HepG2 (cell line): ENCODE results near the gene RECQL5. TPM values are rescaled to one million over a fixed set of nuclear protein-coding genes. Genes with fewer than 3 reads are reported as not detected.

ENCODE experiments used
- ATF2 ChIP-seq: sonication (generic); formaldehyde crosslinking; IDR thresholded peaks from 2 replicates; pipeline ENCODE4 v1.4.0; 2020; ENCODE audit warnings: missing genetic modification reagents
- KLF16 ChIP-seq, 2 experiments: sonication (generic) in 1 of 2; formaldehyde crosslinking in 1 of 2; IDR thresholded peaks; 2 replicates each; pipeline versions ENCODE4 v1.6.1 to v1.8.0; 2016 to 2023; ENCODE audit warnings: missing genetic modification reagents in 2 of 2, missing compliant biosample characterization in 1 of 2
- RFX1 ChIP-seq: fragments of 450-650 bp; IDR thresholded peaks from 2 replicates; pipeline ENCODE4 v1.6.1; 2017
- SRY ChIP-seq: sonication (generic); formaldehyde crosslinking; IDR thresholded peaks from 2 replicates; pipeline ENCODE4 v1.8.0; 2022; ENCODE audit warnings: mild to moderate bottlenecking, missing genetic modification reagents
- YEATS4 ChIP-seq: sonication (generic); formaldehyde crosslinking; IDR thresholded peaks from 2 replicates; pipeline ENCODE4 v1.4.0; 2020; ENCODE audit warnings: missing genetic modification reagents, borderline replicate concordance
- ZNF230 ChIP-seq: sonication (generic); formaldehyde crosslinking; IDR thresholded peaks from 2 replicates; pipeline ENCODE4 v1.4.0; 2020; ENCODE audit warnings: mild to moderate bottlenecking, missing genetic modification reagents
- ZNF350 ChIP-seq: sonication (generic); formaldehyde crosslinking; IDR thresholded peaks from 2 replicates; pipeline ENCODE4 v1.4.0; 2020; ENCODE audit warnings: mild to moderate bottlenecking, low read depth, missing genetic modification reagents, borderline replicate concordance
- ZNF589 ChIP-seq: sonication (generic); formaldehyde crosslinking; conservative IDR thresholded peaks from 2 replicates; pipeline ENCODE4 v1.8.0; 2022; ENCODE audit warnings: mild to moderate bottlenecking, moderate library complexity, missing genetic modification reagents
- ZNF652 ChIP-seq: IDR thresholded peaks from 2 replicates; pipeline ENCODE4 v1.6.1; 2016; ENCODE audit warnings: low read depth, borderline replicate concordance
- ZNF704 ChIP-seq: sonication (generic); formaldehyde crosslinking; IDR thresholded peaks from 2 replicates; pipeline ENCODE4 v1.8.1; 2023; ENCODE audit warnings: mild to moderate bottlenecking, inconsistent platforms, moderate library complexity, missing genetic modification reagents, borderline replicate concordance
- ZSCAN21 ChIP-seq: sonication (generic); formaldehyde crosslinking; IDR thresholded peaks from 2 replicates; pipeline ENCODE4 v1.8.0; 2022; ENCODE audit warnings: mild to moderate bottlenecking, missing genetic modification reagents, moderate library complexity, borderline replicate concordance
- polyA plus RNA-seq, 8 experiments: library from polyadenylated mRNA; depleted of rRNA in 3 of 8; stranded (reverse) in 7 of 8; unstranded in 1 of 8; fragments of >200 nt; fragmentation: Illumina TruSeq in 4 of 8; extraction: Trizol in 4 of 8; gene quantifications; 2 replicates each; pipeline versions ENCODE4 v1.2.1 to v1.2.3, GENCODE V29; 2011 to 2016; ENCODE audit warnings: low read depth in 4 of 8, missing spikeins in 1 of 8, mixed read lengths in 1 of 8; ENCODE audit not compliant: insufficient read depth in 1 of 8
- total RNA-seq, 5 experiments: library from RNA; depleted of rRNA; stranded (reverse); fragments of >200 nt; fragmentation: Illumina TruSeq; extraction: Trizol; gene quantifications; 2 replicates each; pipeline ENCODE4 v1.2.3, GENCODE V29; 2016; ENCODE audit warnings: low read depth in 1 of 5
- TF ChIP-seq, protein P1 (sequence below): sonication (generic); formaldehyde crosslinking; IDR thresholded peaks from 2 replicates; pipeline ENCODE4 v1.5.0; 2020; ENCODE audit warnings: mild to moderate bottlenecking, missing genetic modification reagents, borderline replicate concordance
- TF ChIP-seq, protein P2 (sequence below): IDR thresholded peaks from 2 replicates; pipeline ENCODE4 v1.6.1; 2016; ENCODE audit warnings: mild to moderate bottlenecking
- TF ChIP-seq, protein P3 (sequence below): fragments of 450-650 bp; IDR thresholded peaks from 2 replicates; pipeline ENCODE4 v1.6.1; 2016
- TF ChIP-seq, protein P4 (sequence below): sonication (generic); formaldehyde crosslinking; IDR thresholded peaks from 2 replicates; pipeline ENCODE4 v1.5.0; 2020; ENCODE audit warnings: mild to moderate bottlenecking, missing genetic modification reagents, moderate library complexity

RECQL5 gene
- total and polyA plus RNA-seq, 2 of the 13 experiments (the other 11 are each of a cell fraction or from before 2014, with no cell fraction given): 27.7 to 32.0 TPM

GRCh38 chr17:75601057-75601987 is 65.6 kb downstream of the RECQL5 start (continued):
- TF ChIP-seq, protein P1, sequence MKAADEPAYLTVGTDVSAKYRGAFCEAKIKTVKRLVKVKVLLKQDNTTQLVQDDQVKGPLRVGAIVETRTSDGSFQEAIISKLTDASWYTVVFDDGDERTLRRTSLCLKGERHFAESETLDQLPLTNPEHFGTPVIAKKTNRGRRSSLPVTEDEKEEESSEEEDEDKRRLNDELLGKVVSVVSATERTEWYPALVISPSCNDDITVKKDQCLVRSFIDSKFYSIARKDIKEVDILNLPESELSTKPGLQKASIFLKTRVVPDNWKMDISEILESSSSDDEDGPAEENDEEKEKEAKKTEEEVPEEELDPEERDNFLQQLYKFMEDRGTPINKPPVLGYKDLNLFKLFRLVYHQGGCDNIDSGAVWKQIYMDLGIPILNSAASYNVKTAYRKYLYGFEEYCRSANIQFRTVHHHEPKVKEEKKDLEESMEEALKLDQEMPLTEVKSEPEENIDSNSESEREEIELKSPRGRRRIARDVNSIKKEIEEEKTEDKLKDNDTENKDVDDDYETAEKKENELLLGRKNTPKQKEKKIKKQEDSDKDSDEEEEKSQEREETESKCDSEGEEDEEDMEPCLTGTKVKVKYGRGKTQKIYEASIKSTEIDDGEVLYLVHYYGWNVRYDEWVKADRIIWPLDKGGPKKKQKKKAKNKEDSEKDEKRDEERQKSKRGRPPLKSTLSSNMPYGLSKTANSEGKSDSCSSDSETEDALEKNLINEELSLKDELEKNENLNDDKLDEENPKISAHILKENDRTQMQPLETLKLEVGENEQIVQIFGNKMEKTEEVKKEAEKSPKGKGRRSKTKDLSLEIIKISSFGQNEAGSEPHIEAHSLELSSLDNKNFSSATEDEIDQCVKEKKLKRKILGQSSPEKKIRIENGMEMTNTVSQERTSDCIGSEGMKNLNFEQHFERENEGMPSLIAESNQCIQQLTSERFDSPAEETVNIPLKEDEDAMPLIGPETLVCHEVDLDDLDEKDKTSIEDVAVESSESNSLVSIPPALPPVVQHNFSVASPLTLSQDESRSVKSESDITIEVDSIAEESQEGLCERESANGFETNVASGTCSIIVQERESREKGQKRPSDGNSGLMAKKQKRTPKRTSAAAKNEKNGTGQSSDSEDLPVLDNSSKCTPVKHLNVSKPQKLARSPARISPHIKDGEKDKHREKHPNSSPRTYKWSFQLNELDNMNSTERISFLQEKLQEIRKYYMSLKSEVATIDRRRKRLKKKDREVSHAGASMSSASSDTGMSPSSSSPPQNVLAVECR (CRISPR knock-in tag): peak; percentile 45; the same call in 1 of the 2 replicates
- peak; percentile 59; the same call in 1 of the 2 replicates for TF ChIP-seq SRY (CRISPR knock-in tag)
- peak; percentile 53 for TF ChIP-seq RFX1
- TF ChIP-seq, protein P2, sequence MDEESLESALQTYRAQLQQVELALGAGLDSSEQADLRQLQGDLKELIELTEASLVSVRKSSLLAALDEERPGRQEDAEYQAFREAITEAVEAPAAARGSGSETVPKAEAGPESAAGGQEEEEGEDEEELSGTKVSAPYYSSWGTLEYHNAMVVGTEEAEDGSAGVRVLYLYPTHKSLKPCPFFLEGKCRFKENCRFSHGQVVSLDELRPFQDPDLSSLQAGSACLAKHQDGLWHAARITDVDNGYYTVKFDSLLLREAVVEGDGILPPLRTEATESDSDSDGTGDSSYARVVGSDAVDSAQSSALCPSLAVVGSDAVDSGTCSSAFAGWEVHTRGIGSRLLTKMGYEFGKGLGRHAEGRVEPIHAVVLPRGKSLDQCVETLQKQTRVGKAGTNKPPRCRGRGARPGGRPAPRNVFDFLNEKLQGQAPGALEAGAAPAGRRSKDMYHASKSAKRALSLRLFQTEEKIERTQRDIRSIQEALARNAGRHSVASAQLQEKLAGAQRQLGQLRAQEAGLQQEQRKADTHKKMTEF (CRISPR knock-in tag): peak; percentile 26; the same call in 1 of the 2 replicates
- TF ChIP-seq YEATS4 (CRISPR knock-in tag): no peak
- no peak for TF ChIP-seq ZNF652 (CRISPR knock-in tag)
- peak in 1 of 2 experiments; percentile 55; a peak in 1 of 4 replicates for TF ChIP-seq KLF16 (CRISPR knock-in tag; IDR thresholded peaks at IDR 0.05)
- TF ChIP-seq ZNF704 (CRISPR knock-in tag): no peak
- no peak for TF ChIP-seq ATF2
- peak; percentile 36; the same call in 1 of the 2 replicates for TF ChIP-seq ZNF230
- TF ChIP-seq ZNF589 (CRISPR knock-in tag): peak; percentile 51; the same call in 1 of the 2 replicates
- peak; percentile 50; the same call in 1 of the 2 replicates for TF ChIP-seq ZNF350 (CRISPR knock-in tag)
- TF ChIP-seq, protein P3, sequence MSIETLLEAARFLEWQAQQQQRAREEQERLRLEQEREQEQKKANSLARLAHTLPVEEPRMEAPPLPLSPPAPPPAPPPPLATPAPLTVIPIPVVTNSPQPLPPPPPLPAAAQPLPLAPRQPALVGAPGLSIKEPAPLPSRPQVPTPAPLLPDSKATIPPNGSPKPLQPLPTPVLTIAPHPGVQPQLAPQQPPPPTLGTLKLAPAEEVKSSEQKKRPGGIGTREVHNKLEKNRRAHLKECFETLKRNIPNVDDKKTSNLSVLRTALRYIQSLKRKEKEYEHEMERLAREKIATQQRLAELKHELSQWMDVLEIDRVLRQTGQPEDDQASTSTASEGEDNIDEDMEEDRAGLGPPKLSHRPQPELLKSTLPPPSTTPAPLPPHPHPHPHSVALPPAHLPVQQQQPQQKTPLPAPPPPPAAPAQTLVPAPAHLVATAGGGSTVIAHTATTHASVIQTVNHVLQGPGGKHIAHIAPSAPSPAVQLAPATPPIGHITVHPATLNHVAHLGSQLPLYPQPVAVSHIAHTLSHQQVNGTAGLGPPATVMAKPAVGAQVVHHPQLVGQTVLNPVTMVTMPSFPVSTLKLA: peak; percentile 36; the same call in 1 of the 2 replicates
- TF ChIP-seq, protein P4, sequence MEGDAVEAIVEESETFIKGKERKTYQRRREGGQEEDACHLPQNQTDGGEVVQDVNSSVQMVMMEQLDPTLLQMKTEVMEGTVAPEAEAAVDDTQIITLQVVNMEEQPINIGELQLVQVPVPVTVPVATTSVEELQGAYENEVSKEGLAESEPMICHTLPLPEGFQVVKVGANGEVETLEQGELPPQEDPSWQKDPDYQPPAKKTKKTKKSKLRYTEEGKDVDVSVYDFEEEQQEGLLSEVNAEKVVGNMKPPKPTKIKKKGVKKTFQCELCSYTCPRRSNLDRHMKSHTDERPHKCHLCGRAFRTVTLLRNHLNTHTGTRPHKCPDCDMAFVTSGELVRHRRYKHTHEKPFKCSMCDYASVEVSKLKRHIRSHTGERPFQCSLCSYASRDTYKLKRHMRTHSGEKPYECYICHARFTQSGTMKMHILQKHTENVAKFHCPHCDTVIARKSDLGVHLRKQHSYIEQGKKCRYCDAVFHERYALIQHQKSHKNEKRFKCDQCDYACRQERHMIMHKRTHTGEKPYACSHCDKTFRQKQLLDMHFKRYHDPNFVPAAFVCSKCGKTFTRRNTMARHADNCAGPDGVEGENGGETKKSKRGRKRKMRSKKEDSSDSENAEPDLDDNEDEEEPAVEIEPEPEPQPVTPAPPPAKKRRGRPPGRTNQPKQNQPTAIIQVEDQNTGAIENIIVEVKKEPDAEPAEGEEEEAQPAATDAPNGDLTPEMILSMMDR: peak; percentile 96
- peak; percentile 5; the same call in 1 of the 2 replicates for TF ChIP-seq ZSCAN21 (CRISPR knock-in tag)
